Stimulated activated CD4-positive, alpha-beta T cell treated with anti-CD3 and anti-CD28 coated beads, TNF-alpha, amount 100 ng/mL, for 48 hours (primary cell): ENCODE measurements around the gene KRT80.
A peak's percentile ranks its signal among the peaks of the same experiment; 100 is the strongest.

ENCODE experiments used
- DNase-seq, 3 donors: peaks; one replicate each; pipeline ENCODE4 v3.0.0-alpha.2; 2020; ENCODE audit warnings: low read depth in 3 of 3

The KRT80 gene

DNA sequence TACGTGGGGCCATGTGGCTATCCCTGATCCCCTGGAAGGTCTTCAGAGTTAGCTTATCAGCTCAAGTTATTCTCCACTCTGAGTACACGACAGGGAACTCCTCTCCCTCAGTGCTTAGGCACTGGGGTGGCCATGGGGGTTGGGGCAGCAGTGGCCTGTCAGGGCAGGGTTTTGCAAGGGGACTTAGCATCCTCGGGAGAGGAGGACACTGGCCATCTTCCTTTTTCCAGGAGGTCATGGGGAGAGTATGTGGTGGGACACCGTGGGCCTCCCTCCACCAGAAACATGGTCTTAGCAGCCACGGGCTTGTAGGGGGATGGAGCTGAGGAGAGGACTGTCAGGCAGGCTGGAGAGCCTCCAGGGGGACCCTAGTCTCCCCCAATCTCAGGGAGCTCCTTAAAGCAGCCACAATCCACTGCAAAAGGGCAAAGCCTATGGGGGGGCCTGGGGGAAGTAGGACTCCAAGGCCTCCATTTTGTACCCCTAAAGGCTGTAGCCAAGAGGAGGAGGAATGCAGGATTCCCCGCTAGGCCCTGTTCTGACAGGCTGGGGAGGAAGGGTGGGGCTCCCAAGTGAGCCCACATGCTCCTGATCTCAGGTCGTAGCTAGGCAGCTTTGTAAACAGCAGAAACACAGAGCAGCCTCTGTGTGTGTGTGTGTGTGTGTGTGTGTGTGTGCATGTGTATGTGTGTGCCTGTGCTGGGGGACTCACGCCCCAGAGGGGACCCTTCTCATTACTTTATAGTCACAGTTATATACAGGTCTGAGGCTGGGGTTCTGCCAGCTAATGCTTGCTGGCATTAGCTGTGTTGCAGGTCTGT, 36.6 kb downstream of the KRT80 start:
- DNase-seq: no peak

DNA sequence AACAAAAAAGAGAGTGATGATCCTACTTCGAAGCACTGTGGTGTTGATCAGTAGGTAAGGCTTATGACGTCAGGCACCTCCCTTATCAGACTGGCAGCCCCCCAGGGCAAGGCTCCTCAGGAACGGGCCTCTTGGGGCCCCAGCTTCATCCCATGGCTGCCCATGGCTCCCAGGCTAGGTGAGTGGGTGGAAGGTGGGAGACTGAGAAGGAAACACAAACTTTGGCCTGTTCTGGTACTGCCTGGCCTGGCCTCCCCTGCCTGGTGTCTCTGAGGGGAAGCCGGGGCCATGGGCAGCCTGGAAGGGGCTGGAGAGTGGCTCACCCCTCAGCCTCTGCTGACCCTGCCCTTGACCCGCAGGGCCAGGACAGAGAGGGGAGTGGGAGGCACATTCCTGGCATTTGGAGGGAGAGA, 38.9 kb downstream of the KRT80 start:
- no peak for DNase-seq

DNA sequence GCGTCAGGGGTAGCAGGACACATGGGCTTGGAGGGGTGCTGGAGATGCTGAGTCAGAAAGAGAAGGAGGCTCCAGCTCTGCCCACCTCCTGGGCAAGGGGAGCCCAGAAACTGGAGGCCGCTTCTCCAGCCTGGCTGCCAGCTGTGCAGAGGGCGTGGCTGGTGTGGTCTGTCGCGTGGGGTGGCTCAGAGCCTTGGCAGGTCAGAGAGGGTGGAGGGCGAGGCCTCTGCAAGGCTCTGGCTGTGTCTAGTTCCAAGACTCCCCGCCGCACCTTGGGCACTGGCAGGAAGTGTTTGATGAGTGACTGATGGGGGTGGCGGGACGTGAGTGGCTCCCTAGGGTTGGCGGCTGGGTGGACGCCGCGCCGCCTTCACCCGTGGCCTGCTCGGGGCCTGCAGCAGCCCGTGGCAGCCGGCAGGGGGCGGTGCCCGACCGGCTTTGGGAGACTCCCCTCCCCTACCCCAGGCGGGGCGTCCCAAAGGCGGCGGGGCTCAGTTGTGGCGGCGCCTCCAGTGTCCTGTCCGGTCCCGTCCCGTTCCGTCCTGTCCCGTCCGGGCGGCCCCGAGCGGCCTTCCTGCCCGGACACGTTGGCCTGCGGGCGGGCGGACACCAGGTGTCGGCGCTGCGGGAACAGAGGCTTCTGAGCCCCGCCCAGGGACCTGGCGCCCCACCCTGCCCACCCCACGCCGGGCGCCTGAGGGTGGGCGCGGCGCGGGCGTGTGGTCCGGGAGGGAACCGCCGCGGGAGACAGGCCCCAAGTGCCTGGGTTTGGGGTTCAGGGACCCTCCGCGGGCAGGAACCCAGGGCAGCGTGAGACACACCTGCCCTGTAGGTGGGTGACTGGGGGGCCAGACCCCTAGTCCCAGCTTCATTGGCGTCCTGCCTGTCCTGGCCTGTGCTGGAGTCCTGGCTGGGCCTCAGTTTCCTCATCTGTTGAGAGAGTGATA, 39.7 kb downstream of the KRT80 start:
- peak; percentile 40 to 59 (median 48) for DNase-seq

DNA sequence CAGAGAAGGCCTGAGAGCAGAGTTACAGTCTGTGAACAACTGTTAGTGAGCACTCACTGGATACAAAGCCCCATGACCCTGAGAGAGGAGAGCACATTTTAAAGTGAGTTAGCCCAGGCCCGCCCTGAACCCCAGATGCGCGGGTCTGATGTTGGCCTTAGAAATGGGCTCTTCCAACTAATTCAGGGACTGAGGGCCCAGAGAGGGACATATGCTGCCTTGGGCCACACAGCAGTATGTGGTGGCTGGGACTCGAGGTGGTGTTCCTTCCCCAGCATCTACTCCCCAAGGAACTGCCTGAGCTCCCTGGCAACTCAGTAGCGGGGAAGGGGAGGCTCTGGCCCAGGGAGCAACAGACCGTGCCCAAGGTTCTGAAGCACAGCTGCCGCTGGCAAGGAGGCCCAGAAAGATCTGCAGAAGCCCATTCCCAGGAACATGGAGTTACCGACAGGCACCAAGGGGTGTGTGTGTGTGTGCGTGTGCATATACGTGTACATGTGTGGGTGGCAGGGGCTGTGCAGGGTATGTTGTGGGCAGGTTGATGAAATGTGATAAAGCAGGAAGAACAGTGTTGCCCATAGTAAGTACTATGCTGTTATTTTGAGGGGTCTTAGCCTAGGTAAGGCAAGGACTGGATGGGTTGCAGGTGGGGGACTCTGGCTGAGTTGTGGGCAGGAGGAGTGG, 40.5 kb downstream of the KRT80 start:
- no peak for DNase-seq

DNA sequence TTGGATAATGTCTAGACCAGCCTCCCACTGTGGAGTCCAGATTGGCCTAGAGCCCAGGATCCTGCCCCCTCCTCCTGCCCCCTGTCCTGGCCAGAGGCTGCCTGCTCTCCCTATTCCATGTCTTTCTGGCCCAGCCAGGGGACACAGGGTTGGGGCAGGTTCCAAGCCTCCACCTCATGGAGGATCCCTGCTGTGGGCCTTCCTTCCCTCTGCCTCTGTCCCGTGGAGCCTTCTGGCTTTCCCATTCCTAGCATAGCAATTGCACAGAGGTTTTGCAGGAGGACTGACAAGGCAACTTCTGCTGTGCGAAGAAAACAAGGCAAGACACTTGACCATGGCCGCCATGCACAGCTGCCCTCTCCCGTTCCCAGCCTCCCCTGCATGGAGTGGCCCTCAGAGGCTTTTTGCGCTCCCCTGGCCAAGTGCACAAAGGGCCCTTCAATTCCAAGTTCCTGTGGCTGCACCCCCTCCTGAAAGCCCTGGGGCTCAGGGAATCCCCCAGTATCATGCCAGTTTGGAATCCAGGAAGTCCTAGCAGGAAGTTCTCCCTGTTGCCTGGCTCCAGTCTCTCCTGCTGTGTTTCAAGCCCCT, 42.1 kb downstream of the KRT80 start:
- DNase-seq: no peak

DNA sequence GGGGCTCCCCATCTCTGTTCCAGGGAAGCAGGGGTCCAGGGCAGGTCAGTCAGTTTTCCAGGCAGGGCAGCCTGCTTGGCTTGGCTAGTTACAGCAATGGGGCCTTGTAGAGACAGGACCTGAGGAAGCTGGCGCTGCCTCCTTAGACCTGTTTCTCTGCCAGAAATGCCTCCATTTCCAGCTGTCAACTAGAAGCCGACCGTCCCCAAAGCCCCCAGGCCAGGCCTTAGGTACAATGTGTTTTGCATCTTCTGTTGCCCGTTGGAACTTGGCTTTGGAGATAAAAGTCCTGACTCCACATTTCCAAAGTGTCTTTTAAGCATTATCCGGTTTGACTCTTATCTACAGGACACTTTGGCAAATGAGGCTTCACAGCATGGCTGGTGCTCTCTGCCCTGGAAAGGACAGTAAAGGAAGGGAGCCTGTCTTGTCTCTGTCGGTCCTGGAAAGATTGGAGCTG, 42.6 kb downstream of the KRT80 start:
- no peak for DNase-seq

DNA sequence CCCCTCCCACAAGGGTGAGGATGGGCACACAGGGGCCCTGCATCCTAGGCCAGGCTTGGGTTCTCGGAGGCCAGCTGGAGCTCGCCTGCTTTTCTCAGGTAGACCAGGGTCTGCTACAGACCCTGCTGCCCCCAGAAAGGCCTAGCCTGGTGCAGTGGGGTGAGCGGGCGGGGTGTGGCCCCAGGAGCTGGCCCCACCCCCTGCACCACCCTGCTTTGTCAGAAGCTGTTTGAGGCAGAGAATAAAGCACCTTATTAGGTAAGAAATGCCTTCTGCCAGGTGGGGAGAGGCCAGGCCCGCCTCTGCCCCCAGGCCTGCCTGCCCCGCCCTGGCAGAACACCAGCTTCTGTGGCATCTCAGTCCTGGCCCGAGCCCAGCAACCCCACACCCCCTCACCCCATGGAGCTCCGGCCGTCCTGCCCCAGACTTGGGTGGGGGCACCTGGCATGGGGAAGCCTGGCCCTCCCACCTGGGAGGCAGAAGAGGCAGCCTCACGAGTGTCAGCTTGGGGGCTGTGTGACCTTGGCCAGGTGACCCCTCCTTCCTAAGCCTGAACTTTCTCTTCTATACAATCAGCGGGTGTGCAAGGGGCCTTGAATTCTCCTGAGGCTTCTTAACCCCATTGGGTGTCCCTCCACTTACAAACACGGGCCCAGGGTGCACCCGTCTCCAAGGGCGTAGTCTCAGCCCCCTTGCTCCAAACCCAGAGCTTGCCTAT, 43.2 kb downstream of the KRT80 start:
- no peak for DNase-seq

DNA sequence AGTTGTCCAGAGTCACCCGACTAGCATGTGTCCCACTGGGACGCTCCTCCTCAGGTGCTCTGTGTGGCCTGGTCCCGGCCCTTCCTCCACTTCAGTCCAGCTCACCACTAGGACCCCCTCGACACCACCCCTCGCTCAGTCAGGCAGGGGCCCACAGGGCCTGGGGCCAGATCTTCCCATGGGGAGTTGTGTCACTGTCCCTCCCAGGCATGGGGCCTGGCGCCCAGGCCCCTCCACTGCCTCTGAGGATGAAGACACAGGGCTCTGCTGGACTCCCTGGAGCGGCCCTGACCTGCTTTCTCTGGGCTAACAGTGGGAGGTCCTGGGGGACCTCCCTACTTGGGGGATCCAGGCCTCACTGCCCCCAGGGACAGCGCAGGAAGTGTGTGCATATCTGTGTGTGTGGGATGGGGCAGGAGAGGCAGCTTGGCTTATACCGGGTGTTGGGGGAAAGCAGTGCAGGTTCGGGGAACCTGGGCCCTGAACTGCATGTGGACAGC, 43.8 kb downstream of the KRT80 start:
- DNase-seq: no peak

DNA sequence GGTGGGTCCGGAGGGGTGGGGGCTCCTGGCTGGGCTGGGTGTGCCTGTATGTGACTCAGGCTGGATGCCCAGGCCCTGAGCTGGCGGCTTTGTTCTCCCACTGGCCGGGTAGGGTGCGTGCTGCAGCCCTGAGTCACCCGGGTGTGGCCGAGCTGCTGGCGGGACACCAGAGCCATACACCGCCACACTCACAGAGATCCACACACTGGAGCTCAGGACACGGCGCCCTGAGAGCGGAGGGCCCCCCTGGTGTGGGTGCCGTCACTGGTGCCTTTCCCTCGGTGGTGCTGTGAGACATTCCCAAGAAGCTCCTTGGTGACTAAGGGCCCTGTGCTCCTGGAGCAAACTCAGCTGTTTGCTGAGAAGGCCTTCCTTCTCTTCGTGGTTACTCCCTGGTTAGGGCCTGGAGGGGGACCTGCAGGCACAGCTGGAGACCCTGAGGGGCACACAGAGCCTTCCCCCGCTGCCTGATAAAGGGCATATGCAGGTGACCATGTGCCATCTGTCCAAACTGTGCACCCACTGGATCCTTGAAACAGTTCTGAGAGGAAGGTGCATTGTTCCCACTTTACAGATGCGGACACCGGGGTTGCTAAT, 44.3 kb downstream of the KRT80 start:
- DNase-seq: no peak

DNA sequence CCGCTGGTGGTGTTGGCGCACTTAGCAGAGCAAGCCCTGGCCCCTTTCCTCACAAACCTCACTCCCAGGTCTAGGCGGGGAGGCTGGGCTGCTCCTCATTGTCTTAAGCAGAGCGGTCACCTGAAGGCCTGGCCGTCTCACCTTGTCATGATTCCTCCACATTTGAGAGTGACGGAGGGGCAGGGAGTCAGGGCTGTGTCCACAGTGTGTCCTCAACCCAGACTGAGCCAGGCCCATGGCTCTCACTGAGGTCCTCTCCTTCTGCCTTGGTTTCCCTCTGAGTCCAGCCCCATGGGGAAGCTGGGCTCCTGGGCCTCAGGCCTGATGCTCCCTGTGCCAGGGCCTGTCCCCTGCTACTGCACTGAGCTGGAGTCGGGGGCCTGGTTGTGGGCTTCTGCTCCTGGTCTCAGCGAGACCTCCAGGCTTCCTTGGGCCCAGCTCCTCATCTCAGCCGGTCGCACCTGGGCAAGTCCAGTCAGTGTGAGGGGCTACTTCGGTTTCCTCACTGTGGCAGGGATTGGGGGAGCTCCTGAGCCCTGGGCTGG, 44.9 kb downstream of the KRT80 start:
- DNase-seq: no peak

DNA sequence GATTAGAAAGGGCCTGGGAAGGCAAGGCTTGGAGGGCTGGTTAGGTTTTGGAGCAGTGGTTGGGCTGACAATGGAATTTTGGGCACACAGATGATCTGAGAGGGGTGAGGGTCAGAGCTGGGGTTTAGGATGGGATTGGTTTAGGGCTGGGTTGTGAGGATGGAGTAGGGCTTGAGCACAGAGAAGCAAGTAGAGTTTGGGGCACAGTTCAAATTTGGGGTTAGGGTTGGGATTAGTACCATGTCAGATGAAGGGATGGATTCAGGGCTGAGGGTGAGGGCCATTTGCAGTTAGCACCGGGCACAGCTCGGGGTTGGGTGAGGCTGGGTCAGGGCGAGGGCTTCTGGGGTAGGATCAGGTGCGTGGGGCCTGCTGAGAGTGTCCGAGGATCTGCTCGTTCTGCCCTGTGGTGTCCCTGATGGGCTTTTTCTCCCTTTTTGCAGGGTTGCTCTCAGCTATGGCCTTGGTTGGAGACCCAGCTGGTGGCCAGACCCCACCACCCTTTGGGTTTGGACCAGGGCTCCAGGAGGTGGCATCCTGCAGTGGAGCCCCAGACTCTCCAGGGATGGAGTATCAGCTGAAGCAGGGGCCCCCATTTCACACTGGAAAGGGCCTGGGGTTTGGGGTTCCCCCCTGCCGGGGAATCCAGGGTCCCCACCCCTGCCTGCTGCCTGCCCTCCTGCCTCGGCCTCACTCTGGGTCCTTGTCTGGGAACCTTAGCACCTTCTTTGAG, 45.6 kb downstream of the KRT80 start:
- no peak for DNase-seq

DNA sequence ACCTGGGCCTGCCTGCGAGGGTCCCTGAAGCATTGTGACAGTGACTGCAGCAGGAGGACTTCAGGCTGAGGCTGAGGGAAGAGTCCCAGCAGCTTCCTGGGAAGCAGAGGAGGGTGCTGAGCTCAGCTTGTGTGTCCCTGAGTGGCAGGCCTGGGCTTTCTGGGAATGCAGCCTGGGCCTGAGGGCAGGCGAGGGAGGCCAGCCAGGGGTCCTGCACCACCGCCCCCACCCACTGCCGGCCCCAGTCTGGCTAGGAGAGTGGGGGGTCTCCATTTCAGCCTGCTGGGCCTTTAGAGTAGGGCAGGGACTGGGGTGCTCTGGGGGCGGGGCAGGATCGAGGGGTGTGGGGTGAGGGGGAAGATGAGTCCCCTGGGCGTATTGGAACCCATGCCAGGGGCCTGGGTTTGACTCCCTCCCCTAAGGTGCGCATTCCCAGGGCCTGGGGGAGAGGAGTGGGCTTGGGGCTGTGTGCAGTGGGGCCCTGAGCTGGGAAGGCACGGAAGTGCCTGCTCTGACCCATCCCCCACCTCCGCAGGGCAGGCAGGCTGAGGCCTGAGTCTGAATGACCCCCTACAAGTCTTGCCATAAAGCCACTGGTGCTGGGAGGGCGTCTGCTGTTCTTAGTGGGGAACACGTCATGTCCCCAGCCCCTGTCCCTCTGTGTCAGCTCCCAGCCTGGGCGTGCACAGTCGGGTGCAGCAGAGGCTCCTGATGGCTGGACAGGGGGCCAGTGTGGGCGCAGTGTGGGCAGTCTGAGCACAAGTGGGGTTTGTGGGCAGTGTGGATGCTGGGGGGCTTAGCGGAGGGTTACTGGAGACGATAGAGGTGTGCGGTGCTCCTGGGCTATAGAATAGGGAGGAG, 46.4 kb downstream of the KRT80 start:
- no peak for DNase-seq

DNA sequence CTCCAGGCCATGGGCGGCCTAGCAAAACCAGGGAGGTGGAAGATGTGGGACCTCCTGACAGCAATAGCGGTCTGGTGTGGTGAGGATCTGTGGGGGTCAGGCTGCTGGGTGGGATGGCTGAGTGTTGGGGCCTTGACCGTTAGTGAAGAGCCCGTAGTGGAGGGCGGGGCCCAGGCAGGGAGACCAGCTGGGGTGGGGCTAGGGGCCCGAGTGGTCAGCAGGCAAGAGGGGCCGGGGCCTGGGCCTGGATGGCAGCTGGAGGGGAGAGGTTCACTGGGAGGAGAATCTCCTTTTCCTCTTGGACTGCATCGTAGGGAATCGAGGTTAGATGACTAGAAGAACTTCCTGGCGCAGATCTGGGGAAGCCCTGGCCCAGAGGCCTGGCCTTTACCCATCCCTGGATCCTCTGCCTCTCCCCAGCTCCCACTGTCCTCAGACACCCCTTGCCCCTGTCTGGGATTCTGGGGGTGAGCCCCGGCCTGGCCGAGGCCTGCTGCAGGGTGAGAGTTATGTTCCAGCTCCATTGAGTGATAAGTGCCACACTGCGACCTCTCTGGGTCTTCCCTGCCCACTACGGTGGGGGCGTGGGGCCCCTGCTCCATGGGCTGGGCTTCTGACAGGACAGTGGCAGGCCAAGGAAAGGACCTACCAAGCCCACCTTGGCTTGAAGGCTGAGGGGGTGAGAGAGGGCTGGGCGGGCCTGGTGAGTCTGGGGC, 47.1 kb downstream of the KRT80 start:
- DNase-seq: no peak

DNA sequence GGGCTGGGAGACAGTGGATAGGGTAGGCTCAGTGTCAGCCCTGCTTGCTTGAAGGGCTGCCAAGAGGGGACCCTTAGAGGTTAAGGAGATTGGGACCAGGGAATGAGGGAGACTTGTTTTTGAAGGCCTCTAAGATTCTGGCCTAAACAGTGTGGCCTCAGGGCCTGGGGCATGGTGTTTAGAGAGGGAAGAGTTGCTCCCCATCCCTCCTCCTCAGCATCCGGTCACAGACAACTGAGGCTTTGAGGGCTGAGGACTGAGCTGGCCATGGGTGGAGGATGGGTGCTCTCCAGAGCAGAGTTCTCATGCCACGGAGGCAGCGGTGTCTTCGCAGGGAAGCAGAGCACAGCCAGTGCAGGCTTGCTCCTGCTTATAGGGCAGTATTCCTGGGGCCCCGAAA, 49.4 kb downstream of the KRT80 start:
- DNase-seq: no peak

DNA sequence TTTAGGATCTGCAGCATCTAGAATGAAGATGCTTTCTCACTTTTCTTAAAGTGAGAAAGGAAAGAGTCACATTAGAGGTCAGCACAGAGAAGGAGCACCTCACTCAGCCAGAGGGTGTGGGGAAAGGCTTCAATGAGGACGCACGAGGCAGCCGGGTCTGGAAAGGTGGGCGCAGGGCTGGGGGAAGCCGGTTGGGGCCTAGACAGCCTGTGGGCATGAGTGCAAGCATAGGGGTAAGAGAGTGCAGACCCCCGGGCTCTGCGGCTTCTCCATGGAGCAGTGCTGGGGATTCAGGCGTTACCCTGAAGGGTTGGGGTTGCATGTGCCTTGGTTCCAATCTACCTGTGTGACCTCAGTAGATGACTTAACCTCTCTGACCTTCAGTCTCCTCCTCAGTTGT, 49.9 kb downstream of the KRT80 start:
- no peak for DNase-seq

DNA sequence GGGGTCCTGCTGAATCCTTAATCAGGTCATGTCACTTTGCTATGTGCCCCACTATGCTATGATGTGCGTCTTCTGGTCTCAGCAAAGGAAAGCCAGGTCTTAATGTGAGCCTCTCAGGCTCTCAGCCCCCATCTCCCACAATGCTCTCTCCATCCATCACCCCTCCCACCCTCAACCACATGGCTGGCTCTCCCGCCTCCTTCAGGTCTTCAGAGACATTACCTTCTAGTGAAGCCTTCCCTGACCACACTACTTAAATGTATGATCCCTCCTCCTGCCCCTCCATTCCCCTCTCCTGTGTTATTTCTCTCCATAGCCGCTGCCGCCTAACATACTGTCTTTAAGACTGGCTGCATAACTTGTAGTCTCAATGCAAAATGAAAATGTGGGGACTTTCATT, 50.5 kb downstream of the KRT80 start:
- DNase-seq: no peak

DNA sequence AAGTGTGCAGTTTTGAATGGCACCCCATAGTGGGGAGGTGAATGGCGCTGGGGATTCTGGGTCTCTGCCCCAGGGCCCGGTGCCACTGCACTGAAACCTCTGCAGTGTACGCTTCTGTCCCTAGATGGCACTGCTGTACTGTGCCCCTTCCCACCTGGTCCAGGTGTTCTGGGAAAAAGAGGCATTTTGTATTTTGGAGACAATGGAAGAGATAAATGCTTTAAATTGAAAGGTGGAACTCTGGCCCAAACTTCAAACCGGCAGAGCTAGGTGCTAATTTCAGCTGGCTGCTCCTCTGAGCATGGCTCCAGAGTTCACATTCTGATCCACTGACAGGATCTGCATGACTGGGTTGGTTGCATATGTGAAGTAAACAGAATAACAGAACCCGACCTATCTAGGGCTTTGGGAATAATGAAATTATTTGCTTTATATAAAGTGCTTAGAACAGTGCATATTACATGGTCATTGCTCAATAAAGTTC, 52.2 kb downstream of the KRT80 start:
- DNase-seq: peak in 1 of 3 donors; percentile 20

DNA sequence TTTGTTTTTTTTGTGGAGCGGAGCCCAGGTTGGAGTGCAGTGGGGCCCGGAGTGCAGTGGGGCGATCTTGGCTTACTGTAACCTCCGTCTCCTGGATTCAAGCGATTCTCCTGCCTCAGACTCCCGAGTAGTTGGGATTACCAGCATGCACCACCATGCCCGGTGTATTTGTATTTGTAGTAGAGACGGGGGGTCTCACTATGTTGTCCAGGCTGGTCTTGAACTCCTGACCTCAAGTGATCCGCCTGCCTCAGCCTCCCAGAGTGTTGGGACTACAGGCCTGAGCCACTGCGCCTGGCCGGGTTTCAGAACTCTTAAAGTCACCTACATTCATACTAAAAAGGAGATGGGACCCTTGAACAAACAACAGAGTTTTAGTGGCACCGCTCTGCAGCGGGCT, 52.7 kb downstream of the KRT80 start:
- DNase-seq: no peak
